ENCODE results near the gene FIGNL1. TPM values are rescaled to one million over a fixed set of nuclear protein-coding genes. Genes with fewer than 3 reads are reported as not detected.

FIGNL1 gene
- total RNA-seq, 1 experiment from 2014 or later: 13.8 TPM

DNA sequence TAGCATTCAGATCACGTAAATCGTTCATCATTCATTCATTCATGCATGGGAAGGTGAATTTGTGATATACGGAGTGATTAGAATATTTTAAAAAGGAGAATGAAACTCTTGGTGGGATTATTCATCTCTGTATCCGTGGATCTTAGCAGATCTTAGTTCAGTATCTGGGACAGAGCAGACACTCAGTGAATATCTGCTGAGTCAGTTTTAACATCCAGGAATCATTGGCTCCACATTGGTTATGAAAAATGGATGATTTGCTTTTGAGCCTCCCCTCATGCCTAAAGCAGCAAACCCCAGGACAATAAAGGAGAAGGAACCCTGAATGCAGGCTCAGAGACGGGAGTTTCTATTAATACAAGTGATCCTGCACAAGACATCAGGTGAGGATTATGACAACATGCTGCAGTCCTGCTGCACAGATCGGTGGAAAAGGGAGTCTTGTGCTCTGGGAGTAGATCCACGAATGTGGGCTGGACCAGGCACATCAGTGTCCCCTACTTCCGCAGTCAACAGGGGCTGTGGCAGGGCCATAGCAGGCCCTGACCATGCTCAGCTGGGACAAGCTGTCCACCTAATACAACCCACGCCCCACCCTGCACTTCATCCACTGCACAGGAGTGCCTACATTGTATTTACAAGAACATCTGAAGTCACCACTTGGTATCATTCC is 26.9 kb upstream of the FIGNL1 start:
- H3K27me3 Mint-ChIP-seq (ENCODE audit: low read depth): peaks cover 3% of the 10 kb centered on the region; the same call in 1 of the 2 replicates
- H2BK12ac ChIP-seq (ENCODE audit: insufficient read length, low read depth, low read length): no peak overlapping the region
- no peaks in the 10 kb centered on the region for H3K23me2 ChIP-seq (ENCODE audit: insufficient read length, low read depth, low read length, poor library complexity, severe bottlenecking)
- no peak overlapping the region for H3K4me3 Mint-ChIP-seq
- H3K36me3 Mint-ChIP-seq (ENCODE audit: insufficient read depth in 1 of 3, low read depth in 3 of 3): no peaks in the 10 kb centered on the region
- H3K23ac ChIP-seq (ENCODE audit: insufficient read length, low read depth, low read length): no peak overlapping the region
- no peaks in the 10 kb centered on the region for H3K9me3 ChIP-seq (ENCODE audit: control insufficient read depth, low read depth, low read length)
- DNase-seq: no peak
- no peaks in the 10 kb centered on the region for H3K4me1 ChIP-seq (ENCODE audit: insufficient read depth, low read length)
- no peak overlapping the region for H2BK15ac ChIP-seq (ENCODE audit: low read depth, low read length)
- H3K27ac ChIP-seq (ENCODE audit: insufficient read length, low read depth, low read length): no peak overlapping the region
- no peak overlapping the region for H3K18ac ChIP-seq (ENCODE audit: insufficient read length, low read depth, low read length)
- H2BK120ac ChIP-seq (ENCODE audit: low read depth, low read length, poor library complexity, severe bottlenecking): no peak overlapping the region
- no peak overlapping the region for H2AK5ac ChIP-seq (ENCODE audit: insufficient read length, low read length)
- peaks cover 7% of the 10 kb centered on the region in 2 experiments; a peak in 3 of 4 replicates for H3K4me1 Mint-ChIP-seq
- H2BK5ac ChIP-seq (ENCODE audit: insufficient read length, low read length): no peak overlapping the region
- no peak for TF ChIP-seq CTCF (conservative IDR thresholded peaks at IDR 0.05)
- H2BK20ac ChIP-seq (ENCODE audit: low read depth, low read length, poor library complexity, severe bottlenecking): no peak overlapping the region
- no peaks in the 10 kb centered on the region for H4K20me1 ChIP-seq (ENCODE audit: control insufficient read depth, insufficient read depth, insufficient read length)
- no peaks in the 10 kb centered on the region for H3K27me3 ChIP-seq (ENCODE audit: insufficient read depth, low read length)
- no peaks in the 10 kb centered on the region for H3K79me1 ChIP-seq (ENCODE audit: insufficient read depth, low read depth, low read length, poor library complexity, severe bottlenecking)
- no peak overlapping the region for H3K14ac ChIP-seq (ENCODE audit: insufficient read depth, low read length)
- no peaks in the 10 kb centered on the region for H3K79me2 ChIP-seq (ENCODE audit: insufficient read depth, low read length)
- no peak overlapping the region for H3K4me2 ChIP-seq (ENCODE audit: insufficient read depth, insufficient read length, low read length)
- no peak overlapping the region for H3K56ac ChIP-seq (ENCODE audit: insufficient read length, low read depth, low read length)
- H3K9ac ChIP-seq (ENCODE audit: extremely low read depth, insufficient read length, low read length): no peak overlapping the region
- no CpG with 5 or more reads among the region's 9 CpGs for WGBS (ENCODE audit: extremely low coverage, insufficient read length, low lambda C conversion rate)
- H3K4ac ChIP-seq (ENCODE audit: low read depth, low read length): no peak overlapping the region
- no peak overlapping the region for H4K5ac ChIP-seq (ENCODE audit: insufficient read length, low read depth, low read length)
- no peak overlapping the region for H4K8ac ChIP-seq (replicated peaks; ENCODE audit: insufficient read length, low read depth, low read length)
- no peak overlapping the region for H3T11ph ChIP-seq (ENCODE audit: low read length)
- H2AFZ ChIP-seq (ENCODE audit: low read length): no peak overlapping the region
- no peak overlapping the region for H4K91ac ChIP-seq (ENCODE audit: insufficient read length, low read depth, low read length)
- H3K27ac Mint-ChIP-seq: no peak overlapping the region
- no peaks in the 10 kb centered on the region for H3K9me3 Mint-ChIP-seq
